ENCODE results near the gene TBC1D7.
A peak's percentile ranks its signal among the peaks of the same experiment; 100 is the strongest.
"Not testable (repeated sequence)": the region's sequence is repeated elsewhere in the genome, so short reads cannot be mapped to it uniquely, and the experiment has no call there.

TBC1D7 gene

GRCh38 chr6:13336553-13336952 lies 8.2 kb upstream of the TBC1D7 start:
- no peak overlapping the region for H3K27ac ChIP-seq (ENCODE audit: low read depth, low read length)
- 32% methylated on average over 11 of the region's 11 CpGs for WGBS
- H3K36me3 ChIP-seq (ENCODE audit: insufficient read depth, low read length), result no peaks in the 10 kb centered on the region

GRCh38 chr6:13334953-13335352 lies 6.6 kb upstream of the TBC1D7 start:
- H3K27me3 ChIP-seq (ENCODE audit: insufficient read depth, low read length), result no peaks in the 10 kb centered on the region
- WGBS, result 66% methylated on average over 3 of the region's 3 CpGs

More at GRCh38 chr6:13336553-13336952, 8.2 kb upstream of the TBC1D7 start:
- no peak overlapping the region for H3K4me3 ChIP-seq (ENCODE audit: low read length)
- H3K9ac ChIP-seq (ENCODE audit: low read depth, low read length), result no peak overlapping the region
- H3K9me3 ChIP-seq (ENCODE audit: insufficient read depth, low read depth, low read length), result no peaks in the 10 kb centered on the region
- H3K27me3 ChIP-seq (ENCODE audit: insufficient read depth, low read length), result no peaks in the 10 kb centered on the region
- H3K4me1 ChIP-seq (ENCODE audit: insufficient read depth, low read length), result no peaks in the 10 kb centered on the region

GRCh38 chr6:13332349-13332706 lies 4.0 kb upstream of the TBC1D7 start:
- WGBS, result 96% methylated on average over 2 of the region's 2 CpGs

More at GRCh38 chr6:13334953-13335352, 6.6 kb upstream of the TBC1D7 start:
- H3K9ac ChIP-seq (ENCODE audit: low read depth, low read length), result no peak overlapping the region
- no peaks in the 10 kb centered on the region for H3K36me3 ChIP-seq (ENCODE audit: insufficient read depth, low read length)
- H3K9me3 ChIP-seq (ENCODE audit: insufficient read depth, low read depth, low read length), result no peaks in the 10 kb centered on the region
- no peak overlapping the region for H3K27ac ChIP-seq (ENCODE audit: low read depth, low read length)
- no peak overlapping the region for H3K4me3 ChIP-seq (ENCODE audit: low read length)
- H3K4me1 ChIP-seq (ENCODE audit: insufficient read depth, low read length), result no peaks in the 10 kb centered on the region

GRCh38 chr6:13331516-13332348 lies 3.4 kb upstream of the TBC1D7 start:
- Histone ChIP-seq H3K27me3 (ENCODE audit: insufficient read depth, low read length) (no peaks in the 10 kb centered on the region), H3K9me3 (ENCODE audit: insufficient read depth, low read depth, low read length) (no peaks in the 10 kb centered on the region), H3K27ac (ENCODE audit: low read depth, low read length) (no peak overlapping the region), H3K4me1 (ENCODE audit: insufficient read depth, low read length) (peaks cover 6% of the 10 kb centered on the region), H3K4me3 (ENCODE audit: low read length) (no peak overlapping the region), H3K9ac (ENCODE audit: low read depth, low read length) (no peak overlapping the region), H3K36me3 (ENCODE audit: insufficient read depth, low read length) (peaks cover 1% of the 10 kb centered on the region; the same call in 1 of the 2 replicates)
- WGBS, result 81% methylated on average over 13 of the region's 13 CpGs

More at GRCh38 chr6:13332349-13332706, 4.0 kb upstream of the TBC1D7 start:
- no peaks in the 10 kb centered on the region for H3K9me3 ChIP-seq (ENCODE audit: insufficient read depth, low read depth, low read length)
- no peak overlapping the region for H3K4me3 ChIP-seq (ENCODE audit: low read length)
- no peaks in the 10 kb centered on the region for H3K27me3 ChIP-seq (ENCODE audit: insufficient read depth, low read length)
- H3K4me1 ChIP-seq (ENCODE audit: insufficient read depth, low read length), result peaks cover 1% of the 10 kb centered on the region
- H3K9ac ChIP-seq (ENCODE audit: low read depth, low read length), result no peak overlapping the region
- H3K27ac ChIP-seq (ENCODE audit: low read depth, low read length), result no peak overlapping the region
- no peaks in the 10 kb centered on the region for H3K36me3 ChIP-seq (ENCODE audit: insufficient read depth, low read length)

GRCh38 chr6:13328875-13329183 lies 492 bp upstream of the TBC1D7 start:
- peak overlapping the region; percentile 87 for H3K9ac ChIP-seq (ENCODE audit: low read depth, low read length)
- peak overlapping the region; percentile 73 for H3K4me3 ChIP-seq (ENCODE audit: low read length)
- no peaks in the 10 kb centered on the region for H3K27me3 ChIP-seq (ENCODE audit: insufficient read depth, low read length)
- no peaks in the 10 kb centered on the region for H3K9me3 ChIP-seq (ENCODE audit: insufficient read depth, low read depth, low read length)
- WGBS, result 0% methylated on average over 1 of the region's 2 CpGs
- peaks cover 25% of the 10 kb centered on the region for H3K36me3 ChIP-seq (ENCODE audit: insufficient read depth, low read length)
- H3K27ac ChIP-seq (ENCODE audit: low read depth, low read length), result peak overlapping the region; percentile 88
- peaks cover 6% of the 10 kb centered on the region for H3K4me1 ChIP-seq (ENCODE audit: insufficient read depth, low read length)

GRCh38 chr6:13327691-13328075 lies 654 bp downstream of the TBC1D7 start:
- Histone ChIP-seq H3K9me3 (ENCODE audit: insufficient read depth, low read depth, low read length) (no peaks in the 10 kb centered on the region), H3K27ac (ENCODE audit: low read depth, low read length) (peak overlapping the region; percentile 88), H3K27me3 (ENCODE audit: insufficient read depth, low read length) (no peaks in the 10 kb centered on the region), H3K36me3 (ENCODE audit: insufficient read depth, low read length) (peaks cover 34% of the 10 kb centered on the region), H3K9ac (ENCODE audit: low read depth, low read length) (peak overlapping the region; percentile 76), H3K4me1 (ENCODE audit: insufficient read depth, low read length) (peaks cover 6% of the 10 kb centered on the region), H3K4me3 (ENCODE audit: low read length) (peak overlapping the region; percentile 73)
- WGBS, result 4% methylated on average over 10 of the region's 10 CpGs

GRCh38 chr6:13326031-13326586 lies 2.2 kb downstream of the TBC1D7 start:
- H3K36me3 ChIP-seq (ENCODE audit: insufficient read depth, low read length), result peaks cover 50% of the 10 kb centered on the region
- not testable (repeated sequence) for H3K27ac ChIP-seq (ENCODE audit: low read depth, low read length); H3K4me1 ChIP-seq (ENCODE audit: insufficient read depth, low read length); H3K4me3 ChIP-seq (ENCODE audit: low read length); H3K9ac ChIP-seq (ENCODE audit: low read depth, low read length); H3K27me3 ChIP-seq (ENCODE audit: insufficient read depth, low read length); H3K9me3 ChIP-seq (ENCODE audit: insufficient read depth, low read depth, low read length)
- WGBS, result 100% methylated on average over 2 of the region's 3 CpGs

- Histone ChIP-seq H3K9ac (ENCODE audit: low read depth, low read length) (no peak overlapping the region), H3K4me1 (ENCODE audit: insufficient read depth, low read length) (no peaks in the 10 kb centered on the region), H3K27ac (ENCODE audit: low read depth, low read length) (no peak overlapping the region), H3K36me3 (ENCODE audit: insufficient read depth, low read length) (peaks cover 95% of the 10 kb centered on the region), H3K27me3 (ENCODE audit: insufficient read depth, low read length) (no peaks in the 10 kb centered on the region), H3K9me3 (ENCODE audit: insufficient read depth, low read depth, low read length) (no peaks in the 10 kb centered on the region), H3K4me3 (ENCODE audit: low read length) (no peak overlapping the region)
- 94% methylated on average over 4 of the region's 5 CpGs for WGBS
Measured at GRCh38 chr6:13319891-13320564, 8.3 kb downstream of the TBC1D7 start.

- Histone ChIP-seq H3K27ac (ENCODE audit: low read depth, low read length) (no peak overlapping the region), H3K36me3 (ENCODE audit: insufficient read depth, low read length) (peaks cover 95% of the 10 kb centered on the region), H3K4me1 (ENCODE audit: insufficient read depth, low read length) (no peaks in the 10 kb centered on the region), H3K9me3 (ENCODE audit: insufficient read depth, low read depth, low read length) (no peaks in the 10 kb centered on the region), H3K4me3 (ENCODE audit: low read length) (no peak overlapping the region), H3K9ac (ENCODE audit: low read depth, low read length) (no peak overlapping the region), H3K27me3 (ENCODE audit: insufficient read depth, low read length) (no peaks in the 10 kb centered on the region)
- 95% methylated on average over 2 of the region's 2 CpGs for WGBS
Measured at GRCh38 chr6:13318821-13319220, 9.5 kb downstream of the TBC1D7 start.

GRCh38 chr6:13315896-13316295 lies 12.4 kb downstream of the TBC1D7 start:
- WGBS, result 97% methylated on average over 5 of the region's 5 CpGs
- Histone ChIP-seq H3K4me1 (ENCODE audit: insufficient read depth, low read length) (no peaks in the 10 kb centered on the region), H3K9ac (ENCODE audit: low read depth, low read length) (no peak overlapping the region), H3K27ac (ENCODE audit: low read depth, low read length) (no peak overlapping the region), H3K9me3 (ENCODE audit: insufficient read depth, low read depth, low read length) (no peaks in the 10 kb centered on the region), H3K4me3 (ENCODE audit: low read length) (no peak overlapping the region), H3K27me3 (ENCODE audit: insufficient read depth, low read length) (no peaks in the 10 kb centered on the region), H3K36me3 (ENCODE audit: insufficient read depth, low read length) (peaks cover 94% of the 10 kb centered on the region)

GRCh38 chr6:13314806-13315205 lies 13.5 kb downstream of the TBC1D7 start:
- Histone ChIP-seq H3K9ac (ENCODE audit: low read depth, low read length) (no peak overlapping the region), H3K4me1 (ENCODE audit: insufficient read depth, low read length) (no peaks in the 10 kb centered on the region), H3K27ac (ENCODE audit: low read depth, low read length) (no peak overlapping the region), H3K27me3 (ENCODE audit: insufficient read depth, low read length) (no peaks in the 10 kb centered on the region), H3K9me3 (ENCODE audit: insufficient read depth, low read depth, low read length) (no peaks in the 10 kb centered on the region), H3K4me3 (ENCODE audit: low read length) (no peak overlapping the region), H3K36me3 (ENCODE audit: insufficient read depth, low read length) (peaks cover 91% of the 10 kb centered on the region)
